OCI-LY7 (cell line): ENCODE data around the gene MVK. TPM values are rescaled to one million over a fixed set of nuclear protein-coding genes. Genes with fewer than 3 reads are reported as not detected.

Experiments used
- BruUV-seq: library from RNA; stranded (reverse); fragments of 400-500 nt; replicated peaks from 2 replicates; lab custom pipeline; 2021; lab: Mats Ljungman, UMichigan
- CTCF ChIA-PET: fragments of 300-600 bp; sonication (Branson Sonifier 250); formaldehyde crosslinking; loops from one replicate; lab custom pipeline; 2022; ENCODE audit warnings: antibody characterized with exemption; ENCODE audit not compliant: unreplicated experiment; lab: Charles Lee
- POLR2A ChIA-PET: fragments of 300-600 bp; sonication (Branson Sonifier 250); formaldehyde crosslinking; loops from one replicate; lab custom pipeline; 2022; ENCODE audit warnings: antibody characterized with exemption; lab: Charles Lee
- DNase-seq: peaks from one replicate; pipeline ENCODE4 v3.0.0-alpha.2; 2015; ENCODE audit warnings: low spot score
- H2AFZ ChIP-seq: fragments of 200-600 bp; sonication (generic), shearing (Covaris generic); 2 replicates; pipeline ENCODE4 v1.6.1; 2014; ENCODE audit warnings: mild to moderate bottlenecking, antibody characterized with exemption, low read length, moderate library complexity
- H3K27ac ChIP-seq: fragments of 200-600 bp; sonication (generic); 2 replicates; pipeline ENCODE4 v1.5.1; 2014; ENCODE audit warnings: mixed run types, low read depth, mild to moderate bottlenecking, moderate library complexity, low read length, inconsistent platforms; ENCODE audit not compliant: poor library complexity, severe bottlenecking
- H3K36me3 ChIP-seq: fragments of 200-600 bp; sonication (generic); 2 replicates; pipeline ENCODE4 v1.6.1; 2014; ENCODE audit warnings: mild to moderate bottlenecking, antibody characterized with exemption, low read length, moderate library complexity, mixed read lengths; ENCODE audit not compliant: insufficient read depth
- H3K4me1 ChIP-seq: fragments of 200-600 bp; sonication (generic); 2 replicates; pipeline ENCODE4 v1.5.1; 2014; ENCODE audit warnings: mild to moderate bottlenecking, low read length; ENCODE audit not compliant: insufficient read depth, poor library complexity, severe bottlenecking
- H3K4me2 ChIP-seq: fragments of 200-600 bp; sonication (generic); 2 replicates; pipeline ENCODE4 v1.6.1; 2014; ENCODE audit warnings: mild to moderate bottlenecking, low read length
- H3K4me3 ChIP-seq: fragments of 200-600 bp; sonication (generic); 2 replicates; pipeline ENCODE4 v1.5.1; 2014; ENCODE audit warnings: mild to moderate bottlenecking, low read depth, low read length; ENCODE audit not compliant: poor library complexity, severe bottlenecking
- H3K79me2 ChIP-seq: fragments of 200-600 bp; sonication (generic); 2 replicates; pipeline ENCODE4 v1.6.1; 2016; ENCODE audit warnings: low read depth, mild to moderate bottlenecking, low read length, moderate library complexity, mixed read lengths; ENCODE audit not compliant: insufficient read depth
- H3K9me2 ChIP-seq: fragments of 200-600 bp; sonication (generic); 2 replicates; pipeline ENCODE4 v1.6.1; 2016; ENCODE audit warnings: mild to moderate bottlenecking, low read length, mixed read lengths; ENCODE audit not compliant: insufficient read depth
- H3K9me3 ChIP-seq: fragments of 200-600 bp; sonication (generic); 2 replicates; pipeline ENCODE4 v1.6.1; 2014; ENCODE audit warnings: mild to moderate bottlenecking, mixed run types, low read length, mixed read lengths
- H4K20me1 ChIP-seq: fragments of 200-600 bp; sonication (generic); 2 replicates; pipeline ENCODE4 v1.6.1; 2014; ENCODE audit warnings: mild to moderate bottlenecking, antibody characterized with exemption, low read length, moderate library complexity, mixed read lengths; ENCODE audit not compliant: insufficient read depth
- EZH2phosphoT487 ChIP-seq: fragments of 200-600 bp; sonication (generic); IDR thresholded peaks from 2 replicates; pipeline ENCODE4 v1.6.1; 2018; ENCODE audit warnings: low read depth, borderline replicate concordance, mild to moderate bottlenecking, mixed run types, antibody characterized with exemption, low read length, moderate library complexity, mixed read lengths
- intact Hi-C: fragments of 100-400 bp; cut with micrococcal nuclease; formaldehyde crosslinking; loops from one replicate; pipeline ENCODE4 v1.10.0; 2022; ENCODE audit not compliant: unreplicated experiment
- total RNA-seq, 2 experiments: library from RNA; depleted of rRNA in 1 of 2; stranded (reverse); fragments of >200 nt in 1 of 2; shearing (Covaris generic) in 1 of 2; gene quantifications; 2 replicates each; pipeline ENCODE4 v1.2.3, GENCODE V29; 2014 to 2022
- TF ChIP-seq, protein P1 (sequence below): fragments of 200-600 bp; sonication (generic); conservative IDR thresholded peaks from 2 replicates; pipeline ENCODE4 v1.5.1; 2014; ENCODE audit warnings: mild to moderate bottlenecking, antibody characterized with exemption, low read length, moderate library complexity, mixed read lengths

Gene MVK
- total RNA-seq, 2 experiments from 2014 or later, result 27.0 to 47.4 TPM

- Histone ChIP-seq H3K27ac (no peak overlapping the region), H3K4me3 (no peak overlapping the region), H3K4me2 (no peak overlapping the region), H3K79me2 (no peaks in the 10 kb centered on the region), H3K9me3 (no peaks in the 10 kb centered on the region), H3K9me2 (no peaks in the 10 kb centered on the region), H2AFZ (no peak overlapping the region), H4K20me1 (no peaks in the 10 kb centered on the region), H3K4me1 (no peaks in the 10 kb centered on the region), H3K36me3 (peaks cover 21% of the 10 kb centered on the region; the same call in 1 of the 2 replicates)
- POLR2A ChIA-PET, result no interaction called here
- DNase-seq, result no peak
- intact Hi-C loops, result no loop called here
- CTCF ChIA-PET, result no interaction called here
- no TSS peak for BruUV-seq
- TF ChIP-seq, protein P1, sequence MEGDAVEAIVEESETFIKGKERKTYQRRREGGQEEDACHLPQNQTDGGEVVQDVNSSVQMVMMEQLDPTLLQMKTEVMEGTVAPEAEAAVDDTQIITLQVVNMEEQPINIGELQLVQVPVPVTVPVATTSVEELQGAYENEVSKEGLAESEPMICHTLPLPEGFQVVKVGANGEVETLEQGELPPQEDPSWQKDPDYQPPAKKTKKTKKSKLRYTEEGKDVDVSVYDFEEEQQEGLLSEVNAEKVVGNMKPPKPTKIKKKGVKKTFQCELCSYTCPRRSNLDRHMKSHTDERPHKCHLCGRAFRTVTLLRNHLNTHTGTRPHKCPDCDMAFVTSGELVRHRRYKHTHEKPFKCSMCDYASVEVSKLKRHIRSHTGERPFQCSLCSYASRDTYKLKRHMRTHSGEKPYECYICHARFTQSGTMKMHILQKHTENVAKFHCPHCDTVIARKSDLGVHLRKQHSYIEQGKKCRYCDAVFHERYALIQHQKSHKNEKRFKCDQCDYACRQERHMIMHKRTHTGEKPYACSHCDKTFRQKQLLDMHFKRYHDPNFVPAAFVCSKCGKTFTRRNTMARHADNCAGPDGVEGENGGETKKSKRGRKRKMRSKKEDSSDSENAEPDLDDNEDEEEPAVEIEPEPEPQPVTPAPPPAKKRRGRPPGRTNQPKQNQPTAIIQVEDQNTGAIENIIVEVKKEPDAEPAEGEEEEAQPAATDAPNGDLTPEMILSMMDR, result no peak
- no peak for TF ChIP-seq EZH2phosphoT487
Observed at GRCh38 chr12:109525279-109525585, 48.4 kb upstream of the MVK start.

DNA sequence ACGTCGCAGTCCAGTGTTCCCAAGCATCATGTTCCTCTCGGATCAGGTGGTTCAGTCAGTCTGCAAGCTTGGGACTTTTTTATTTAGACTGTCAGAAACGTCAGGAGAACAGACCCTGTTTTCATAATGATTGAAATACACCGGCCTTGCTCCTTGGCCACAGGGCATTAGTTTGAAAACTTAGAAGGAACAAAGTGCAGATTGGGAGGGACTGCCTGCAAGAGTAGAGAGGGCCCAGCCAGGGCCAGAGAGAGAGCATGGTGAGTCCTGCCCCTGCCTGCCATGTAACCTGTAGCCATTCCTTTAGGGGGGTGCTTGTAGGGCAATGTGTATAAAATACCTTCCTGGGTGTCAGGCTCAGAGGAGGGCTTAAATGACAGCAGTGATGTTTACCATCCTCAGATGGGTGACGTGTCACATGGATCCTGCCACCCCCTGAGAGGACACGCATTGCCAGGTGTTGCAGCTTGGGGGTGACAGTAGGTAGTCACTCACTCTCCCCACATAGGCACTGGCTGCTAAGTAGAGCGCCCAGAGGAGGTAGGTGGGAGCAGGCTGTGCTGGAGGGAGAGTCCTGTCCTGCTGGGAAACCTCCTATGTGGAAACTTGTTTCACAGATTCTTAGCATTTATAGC, 46.0 kb upstream of the MVK start:
- Histone ChIP-seq H4K20me1 (no peaks in the 10 kb centered on the region), H3K27ac (no peak overlapping the region), H2AFZ (no peak overlapping the region), H3K79me2 (no peaks in the 10 kb centered on the region), H3K4me2 (no peak overlapping the region), H3K4me3 (no peak overlapping the region), H3K4me1 (no peaks in the 10 kb centered on the region), H3K9me2 (no peaks in the 10 kb centered on the region), H3K9me3 (no peaks in the 10 kb centered on the region), H3K36me3 (0 out of 2 replicates have a peak, but pooled peaks cover under 1% of the 10 kb centered on the region)
- BruUV-seq, result no TSS peak
- ChIA-PET CTCF (no interaction called here), POLR2A (interaction anchor here (0.5 kb wide), 1 partner anchor 41 kb away, joined by 7 read pairs; no protein-coding TSS in a partner anchor)
- intact Hi-C loops, result no loop called here
- no peak for TF ChIP-seq EZH2phosphoT487
- TF ChIP-seq, protein P1, result no peak
- DNase-seq, result no peak
